Sigmoid colon (tissue), 4 donors: ENCODE measurements around the gene RDX.

Source experiments
- EP300 ChIP-seq, 4 donors: sonication (generic); formaldehyde crosslinking; IDR thresholded peaks; one replicate each; pipeline ENCODE4 v1.6.1; 2017; ENCODE audit warnings: antibody characterized with exemption in 4 of 4
- POLR2A ChIP-seq, 2 donors: fragments of 450-650 bp; IDR thresholded peaks; one replicate each; pipeline ENCODE4 v1.6.1; 2016; ENCODE audit warnings: antibody characterized with exemption in 2 of 2, mild to moderate bottlenecking in 2 of 2, moderate library complexity in 2 of 2
- TF ChIP-seq, protein P1 (sequence below), 4 experiments: fragments of 450-650 bp in 3 of 4; fragments of 200-600 bp in 1 of 4; IDR thresholded peaks; one replicate each; pipeline ENCODE4 v1.5.1; 2016 to 2019; ENCODE audit warnings: antibody characterized with exemption in 4 of 4, mild to moderate bottlenecking in 3 of 4, moderate library complexity in 2 of 4

DNA sequence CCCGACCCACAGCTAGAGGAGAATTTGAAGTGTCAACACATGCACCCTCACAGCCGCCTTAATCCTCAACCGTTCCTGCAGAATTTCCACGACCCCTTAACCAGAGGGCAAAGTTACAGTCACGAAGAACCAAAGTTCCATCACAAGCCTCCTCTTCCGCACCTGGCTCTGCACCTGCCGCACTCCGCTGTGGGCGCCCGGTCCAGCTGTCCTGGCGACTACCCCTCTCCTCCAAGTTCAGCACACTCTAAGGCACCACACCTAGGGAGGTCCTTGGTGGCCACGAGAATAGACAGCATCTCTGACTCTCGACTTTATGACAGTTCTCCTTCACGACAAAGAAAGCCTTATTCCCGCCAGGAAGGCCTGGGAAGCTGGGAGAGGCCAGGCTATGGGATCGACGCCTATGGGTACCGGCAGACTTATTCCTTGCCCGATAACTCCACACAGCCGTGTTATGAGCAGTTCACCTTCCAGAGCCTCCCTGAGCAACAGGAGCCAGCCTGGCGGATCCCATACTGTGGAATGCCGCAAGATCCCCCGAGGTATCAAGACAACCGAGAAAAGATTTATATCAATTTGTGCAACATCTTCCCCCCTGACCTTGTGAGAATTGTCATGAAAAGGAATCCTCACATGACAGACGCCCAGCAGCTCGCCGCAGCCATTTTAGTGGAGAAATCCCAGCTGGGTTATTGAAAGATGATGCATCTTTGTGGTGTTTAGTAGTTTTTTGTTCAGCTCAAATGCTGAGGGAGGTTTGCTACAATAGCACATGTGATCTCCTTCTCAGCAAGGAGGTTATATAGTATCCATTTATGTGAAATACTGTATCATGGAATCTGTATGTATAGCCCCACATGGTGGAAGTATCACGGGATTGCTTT, 131.1 kb downstream of the RDX start:
- TF ChIP-seq, protein P1, sequence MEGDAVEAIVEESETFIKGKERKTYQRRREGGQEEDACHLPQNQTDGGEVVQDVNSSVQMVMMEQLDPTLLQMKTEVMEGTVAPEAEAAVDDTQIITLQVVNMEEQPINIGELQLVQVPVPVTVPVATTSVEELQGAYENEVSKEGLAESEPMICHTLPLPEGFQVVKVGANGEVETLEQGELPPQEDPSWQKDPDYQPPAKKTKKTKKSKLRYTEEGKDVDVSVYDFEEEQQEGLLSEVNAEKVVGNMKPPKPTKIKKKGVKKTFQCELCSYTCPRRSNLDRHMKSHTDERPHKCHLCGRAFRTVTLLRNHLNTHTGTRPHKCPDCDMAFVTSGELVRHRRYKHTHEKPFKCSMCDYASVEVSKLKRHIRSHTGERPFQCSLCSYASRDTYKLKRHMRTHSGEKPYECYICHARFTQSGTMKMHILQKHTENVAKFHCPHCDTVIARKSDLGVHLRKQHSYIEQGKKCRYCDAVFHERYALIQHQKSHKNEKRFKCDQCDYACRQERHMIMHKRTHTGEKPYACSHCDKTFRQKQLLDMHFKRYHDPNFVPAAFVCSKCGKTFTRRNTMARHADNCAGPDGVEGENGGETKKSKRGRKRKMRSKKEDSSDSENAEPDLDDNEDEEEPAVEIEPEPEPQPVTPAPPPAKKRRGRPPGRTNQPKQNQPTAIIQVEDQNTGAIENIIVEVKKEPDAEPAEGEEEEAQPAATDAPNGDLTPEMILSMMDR (IDR thresholded peaks at IDR 0.05), result no peak
- no peak for TF ChIP-seq EP300 (IDR thresholded peaks at IDR 0.05)
- TF ChIP-seq POLR2A (IDR thresholded peaks at IDR 0.05), result no peak
